PC-9 (cell line): ENCODE measurements around the gene CDC20.

Source experiments
- CTCF ChIP-seq: fragments of 200-600 bp; sonication (generic); conservative IDR thresholded peaks from 2 replicates; pipeline ENCODE4 v1.6.1; 2017; ENCODE audit warnings: mixed run types, antibody characterized with exemption, mild to moderate bottlenecking, moderate library complexity
- EZH2 ChIP-seq: fragments of 200-600 bp; sonication (generic); IDR thresholded peaks from 2 replicates; pipeline ENCODE4 v1.8.0; 2017; ENCODE audit warnings: antibody characterized with exemption, low read depth

GRCh38 chr1:43311521-43311920 lies 47.3 kb upstream of the CDC20 start:
- no peak for TF ChIP-seq CTCF
- no peak for TF ChIP-seq EZH2
